ENCODE results near the gene CACNA1B. TPM values are rescaled to one million over a fixed set of nuclear protein-coding genes. Genes with fewer than 3 reads are reported as not detected.

The CACNA1B gene
- polyA plus RNA-seq, 1 of the 3 experiments (the other 2 are of a cell fraction), result 0.03 TPM

DNA sequence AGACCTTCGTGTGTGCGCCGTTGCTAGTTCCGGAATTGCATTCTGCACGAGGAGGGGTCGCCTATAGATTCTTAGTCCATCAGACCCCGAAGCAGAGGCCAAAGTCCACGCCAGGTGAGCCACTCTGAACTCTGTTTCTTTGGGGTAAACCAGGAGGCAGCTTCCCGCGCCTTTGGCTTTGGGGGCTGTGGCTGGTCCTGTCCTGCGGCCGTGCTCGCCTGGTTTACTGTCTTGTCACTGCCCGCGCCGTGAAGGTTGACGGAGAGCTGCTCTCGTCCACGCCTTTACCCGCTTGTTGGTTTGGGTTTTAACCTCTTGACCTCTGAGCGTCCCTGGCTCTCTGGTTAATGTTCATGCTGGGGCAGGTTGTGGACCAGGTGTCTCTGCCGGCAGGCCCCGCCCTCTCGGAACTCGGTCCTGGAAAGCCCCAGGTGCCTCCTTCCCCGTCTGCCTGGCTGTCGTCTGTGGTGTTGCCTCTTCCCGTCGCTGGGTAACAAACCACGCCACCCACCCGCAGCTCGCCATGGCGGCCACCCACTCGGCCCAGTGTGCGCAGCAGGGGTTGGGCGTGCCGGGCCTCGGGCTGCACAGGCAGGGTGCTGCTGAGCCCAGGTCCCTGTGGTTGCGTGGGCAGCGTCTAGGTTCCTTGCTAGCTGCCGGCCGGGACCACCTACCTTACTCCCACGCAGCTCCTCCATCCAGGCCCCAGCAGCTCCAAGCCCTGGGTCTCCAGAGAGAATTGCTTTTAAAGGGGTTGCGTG lies 44.6 kb upstream of the CACNA1B start:
- Histone ChIP-seq H4K20me1 (ENCODE audit: insufficient read depth) (peaks cover 22% of the 10 kb centered on the region; the same call in 1 of the 2 replicates), H3K9ac (no peak overlapping the region)
- DNase-seq, result no peak

More for the DNA sequence above, 44.6 kb upstream of the CACNA1B start:
- H3K27ac ChIP-seq (ENCODE audit: low read depth in 2 of 2, low read length in 1 of 2), result no peak overlapping the region
- no peaks in the 10 kb centered on the region for H3K9me2 ChIP-seq
- 97% methylated on average over 39 of the region's 44 CpGs for WGBS (ENCODE audit: low lambda C conversion rate)
- ChIA-PET CTCF (no interaction called here), POLR2A (no interaction called here)
- H3K4me1 ChIP-seq (ENCODE audit: control insufficient read depth in 1 of 2, insufficient read depth in 2 of 2, low read depth in 1 of 2, low read length in 1 of 2), result no peaks in the 10 kb centered on the region; a peak in 1 of 4 replicates
- H3K27me3 ChIP-seq (ENCODE audit: insufficient read depth), result no peaks in the 10 kb centered on the region
- no peaks in the 10 kb centered on the region for H3K79me2 ChIP-seq (ENCODE audit: insufficient read depth)
- no peaks in the 10 kb centered on the region for H3K9me3 ChIP-seq
- H3K4me3 ChIP-seq (ENCODE audit: low read depth in 2 of 2, low read length in 1 of 2), result no peak overlapping the region
- no peak overlapping the region for H2AFZ ChIP-seq (ENCODE audit: low read depth)
- no peak overlapping the region for H3K4me2 ChIP-seq
- H3F3A ChIP-seq (replicated peaks; ENCODE audit: insufficient read depth), result no peaks in the 10 kb centered on the region
- TF ChIP-seq USF1 (IDR thresholded peaks at IDR 0.05; ENCODE audit: borderline replicate concordance, low read depth) (no peak), FOXM1 (IDR thresholded peaks at IDR 0.05; ENCODE audit: low read depth) (no peak), SIN3A (IDR thresholded peaks at IDR 0.05; ENCODE audit: borderline replicate concordance, low read depth, low read length) (no peak), FOSL2 (IDR thresholded peaks at IDR 0.05; ENCODE audit: borderline replicate concordance, low read depth) (no peak), ZBTB33 (IDR thresholded peaks at IDR 0.05; ENCODE audit: borderline replicate concordance, low read depth) (no peak), TEAD4 (IDR thresholded peaks at IDR 0.05; ENCODE audit: borderline replicate concordance, insufficient read depth) (no peak), POLR2AphosphoS5 (IDR thresholded peaks at IDR 0.05; ENCODE audit: low read depth, low read length) (no peak), NFIC (IDR thresholded peaks at IDR 0.05; ENCODE audit: borderline replicate concordance) (no peak), CHD2 (IDR thresholded peaks at IDR 0.05; ENCODE audit: low read length, partially characterized antibody) (no peak), MXI1 (IDR thresholded peaks at IDR 0.05; ENCODE audit: low read depth, low read length) (no peak), EZH2phosphoT487 (IDR thresholded peaks at IDR 0.05; ENCODE audit: borderline replicate concordance, low read depth) (no peak), GATA2 (CRISPR knock-in tag; IDR thresholded peaks at IDR 0.05) (no peak), NRF1 (IDR thresholded peaks at IDR 0.05; ENCODE audit: low read depth, low read length) (no peak), SMC3 (IDR thresholded peaks at IDR 0.05; ENCODE audit: low read depth, low read length) (no peak), GABPA (IDR thresholded peaks at IDR 0.05; ENCODE audit: low read depth) (no peak), RXRA (IDR thresholded peaks at IDR 0.05; ENCODE audit: borderline replicate concordance, low read depth) (no peak), REST (IDR thresholded peaks at IDR 0.05; ENCODE audit: low read depth, low read length) (no peak), MEF2A (IDR thresholded peaks at IDR 0.05; ENCODE audit: borderline replicate concordance, low read depth) (no peak), EP300 (IDR thresholded peaks at IDR 0.05; ENCODE audit: borderline replicate concordance in 1 of 2, low read depth in 1 of 2, low read length in 1 of 2) (no peak)
- TF ChIP-seq, protein P1, sequence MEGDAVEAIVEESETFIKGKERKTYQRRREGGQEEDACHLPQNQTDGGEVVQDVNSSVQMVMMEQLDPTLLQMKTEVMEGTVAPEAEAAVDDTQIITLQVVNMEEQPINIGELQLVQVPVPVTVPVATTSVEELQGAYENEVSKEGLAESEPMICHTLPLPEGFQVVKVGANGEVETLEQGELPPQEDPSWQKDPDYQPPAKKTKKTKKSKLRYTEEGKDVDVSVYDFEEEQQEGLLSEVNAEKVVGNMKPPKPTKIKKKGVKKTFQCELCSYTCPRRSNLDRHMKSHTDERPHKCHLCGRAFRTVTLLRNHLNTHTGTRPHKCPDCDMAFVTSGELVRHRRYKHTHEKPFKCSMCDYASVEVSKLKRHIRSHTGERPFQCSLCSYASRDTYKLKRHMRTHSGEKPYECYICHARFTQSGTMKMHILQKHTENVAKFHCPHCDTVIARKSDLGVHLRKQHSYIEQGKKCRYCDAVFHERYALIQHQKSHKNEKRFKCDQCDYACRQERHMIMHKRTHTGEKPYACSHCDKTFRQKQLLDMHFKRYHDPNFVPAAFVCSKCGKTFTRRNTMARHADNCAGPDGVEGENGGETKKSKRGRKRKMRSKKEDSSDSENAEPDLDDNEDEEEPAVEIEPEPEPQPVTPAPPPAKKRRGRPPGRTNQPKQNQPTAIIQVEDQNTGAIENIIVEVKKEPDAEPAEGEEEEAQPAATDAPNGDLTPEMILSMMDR (IDR thresholded peaks at IDR 0.05), result no peak
- peaks cover 7 to 57% of the 10 kb centered on the region in 2 experiments for H3K36me3 ChIP-seq (replicated peaks in 1 of 2; ENCODE audit: control insufficient read depth in 1 of 2, insufficient read depth in 2 of 2, low read length in 1 of 2)

Data from SK-N-SH (cell line).